ENCODE data around the gene GPC5.

Gene GPC5

DNA sequence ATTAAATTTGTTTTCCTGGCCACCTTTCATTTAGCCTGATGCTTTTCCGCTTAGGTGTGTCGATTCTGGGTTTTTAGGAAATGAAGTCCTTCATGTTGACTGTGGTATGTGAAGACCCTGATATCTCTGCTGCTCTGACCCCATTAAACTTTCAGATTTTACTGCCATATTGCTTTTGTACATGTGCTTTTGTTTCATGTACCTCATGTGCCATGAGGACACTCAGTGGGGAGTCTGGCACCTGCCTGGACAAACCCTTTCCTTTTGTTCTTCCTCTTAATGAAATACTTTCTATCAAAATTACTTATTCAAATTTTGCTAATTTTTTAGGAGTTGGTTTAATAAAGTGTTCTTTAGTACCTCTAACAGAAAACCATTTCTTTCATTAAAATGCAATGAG is 774.8 kb downstream of the GPC5 start:
- H3K27ac ChIP-seq (ENCODE audit: extremely low read depth, low read depth, low read length), result no peak overlapping the region
- TF ChIP-seq, protein P1, sequence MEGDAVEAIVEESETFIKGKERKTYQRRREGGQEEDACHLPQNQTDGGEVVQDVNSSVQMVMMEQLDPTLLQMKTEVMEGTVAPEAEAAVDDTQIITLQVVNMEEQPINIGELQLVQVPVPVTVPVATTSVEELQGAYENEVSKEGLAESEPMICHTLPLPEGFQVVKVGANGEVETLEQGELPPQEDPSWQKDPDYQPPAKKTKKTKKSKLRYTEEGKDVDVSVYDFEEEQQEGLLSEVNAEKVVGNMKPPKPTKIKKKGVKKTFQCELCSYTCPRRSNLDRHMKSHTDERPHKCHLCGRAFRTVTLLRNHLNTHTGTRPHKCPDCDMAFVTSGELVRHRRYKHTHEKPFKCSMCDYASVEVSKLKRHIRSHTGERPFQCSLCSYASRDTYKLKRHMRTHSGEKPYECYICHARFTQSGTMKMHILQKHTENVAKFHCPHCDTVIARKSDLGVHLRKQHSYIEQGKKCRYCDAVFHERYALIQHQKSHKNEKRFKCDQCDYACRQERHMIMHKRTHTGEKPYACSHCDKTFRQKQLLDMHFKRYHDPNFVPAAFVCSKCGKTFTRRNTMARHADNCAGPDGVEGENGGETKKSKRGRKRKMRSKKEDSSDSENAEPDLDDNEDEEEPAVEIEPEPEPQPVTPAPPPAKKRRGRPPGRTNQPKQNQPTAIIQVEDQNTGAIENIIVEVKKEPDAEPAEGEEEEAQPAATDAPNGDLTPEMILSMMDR (tag by site-specific recombination; IDR thresholded peaks at IDR 0.05), result no peak
- TF ChIP-seq YY2 (tag by site-specific recombination; IDR thresholded peaks at IDR 0.05), result no peak
- no peak for TF ChIP-seq ZNF19 (tag by site-specific recombination; IDR thresholded peaks at IDR 0.05; ENCODE audit: low read depth)
- TF ChIP-seq HOXD13 (CRISPR knock-in tag; IDR thresholded peaks at IDR 0.05; ENCODE audit: borderline replicate concordance), result no peak
- TF ChIP-seq REPIN1 (tag by site-specific recombination; IDR thresholded peaks at IDR 0.05; ENCODE audit: low read depth), result no peak
- TF ChIP-seq, protein P2, sequence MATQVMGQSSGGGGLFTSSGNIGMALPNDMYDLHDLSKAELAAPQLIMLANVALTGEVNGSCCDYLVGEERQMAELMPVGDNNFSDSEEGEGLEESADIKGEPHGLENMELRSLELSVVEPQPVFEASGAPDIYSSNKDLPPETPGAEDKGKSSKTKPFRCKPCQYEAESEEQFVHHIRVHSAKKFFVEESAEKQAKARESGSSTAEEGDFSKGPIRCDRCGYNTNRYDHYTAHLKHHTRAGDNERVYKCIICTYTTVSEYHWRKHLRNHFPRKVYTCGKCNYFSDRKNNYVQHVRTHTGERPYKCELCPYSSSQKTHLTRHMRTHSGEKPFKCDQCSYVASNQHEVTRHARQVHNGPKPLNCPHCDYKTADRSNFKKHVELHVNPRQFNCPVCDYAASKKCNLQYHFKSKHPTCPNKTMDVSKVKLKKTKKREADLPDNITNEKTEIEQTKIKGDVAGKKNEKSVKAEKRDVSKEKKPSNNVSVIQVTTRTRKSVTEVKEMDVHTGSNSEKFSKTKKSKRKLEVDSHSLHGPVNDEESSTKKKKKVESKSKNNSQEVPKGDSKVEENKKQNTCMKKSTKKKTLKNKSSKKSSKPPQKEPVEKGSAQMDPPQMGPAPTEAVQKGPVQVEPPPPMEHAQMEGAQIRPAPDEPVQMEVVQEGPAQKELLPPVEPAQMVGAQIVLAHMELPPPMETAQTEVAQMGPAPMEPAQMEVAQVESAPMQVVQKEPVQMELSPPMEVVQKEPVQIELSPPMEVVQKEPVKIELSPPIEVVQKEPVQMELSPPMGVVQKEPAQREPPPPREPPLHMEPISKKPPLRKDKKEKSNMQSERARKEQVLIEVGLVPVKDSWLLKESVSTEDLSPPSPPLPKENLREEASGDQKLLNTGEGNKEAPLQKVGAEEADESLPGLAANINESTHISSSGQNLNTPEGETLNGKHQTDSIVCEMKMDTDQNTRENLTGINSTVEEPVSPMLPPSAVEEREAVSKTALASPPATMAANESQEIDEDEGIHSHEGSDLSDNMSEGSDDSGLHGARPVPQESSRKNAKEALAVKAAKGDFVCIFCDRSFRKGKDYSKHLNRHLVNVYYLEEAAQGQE (tag by site-specific recombination; IDR thresholded peaks at IDR 0.05), result no peak
- TF ChIP-seq ZNF529 (tag by site-specific recombination; IDR thresholded peaks at IDR 0.05; ENCODE audit: insufficient replicate concordance), result no peak
- H3K36me3 ChIP-seq (ENCODE audit: control insufficient read depth in 2 of 2, insufficient read depth in 1 of 2, low read length in 2 of 2), result no peaks in the 10 kb centered on the region
- no peaks in the 10 kb centered on the region for H3K9me3 ChIP-seq (ENCODE audit: control insufficient read depth, insufficient read depth, low read depth, low read length)
- ChIA-PET POLR2A (no interaction called here), CTCF (no interaction called here)
- H3K4me1 ChIP-seq (ENCODE audit: control insufficient read depth, insufficient read depth, low read length), result no peaks in the 10 kb centered on the region
- H3K4me3 ChIP-seq (ENCODE audit: low read depth, low read length), result no peak overlapping the region

DNA sequence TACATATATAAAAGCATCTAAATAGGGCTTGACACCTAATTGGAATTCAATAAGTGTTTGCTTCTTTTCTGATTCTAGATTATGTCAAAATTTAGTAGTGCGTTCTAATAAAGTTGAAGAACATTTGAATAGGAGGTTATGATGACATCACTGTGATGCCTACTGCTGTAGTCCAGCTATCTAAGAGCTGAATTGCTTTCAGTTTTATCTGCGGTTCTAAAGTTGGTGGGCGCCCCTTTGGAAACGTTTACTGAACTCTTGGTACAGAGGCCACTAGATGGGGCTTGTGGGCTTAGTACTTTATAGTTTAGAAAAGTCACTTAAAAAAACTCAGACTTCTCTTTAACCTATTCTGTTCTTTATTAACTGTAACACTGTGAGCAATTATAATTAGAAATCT is 776.9 kb downstream of the GPC5 start:
- CTCF ChIA-PET, result interaction anchor here (1.9 kb wide), 1 partner anchor 10 kb away, joined by 5 read pairs; no protein-coding TSS in a partner anchor
- Histone ChIP-seq H3K4me3 (ENCODE audit: low read depth, low read length) (no peak overlapping the region), H3K4me1 (ENCODE audit: control insufficient read depth, insufficient read depth, low read length) (no peaks in the 10 kb centered on the region), H3K9me3 (ENCODE audit: control insufficient read depth, insufficient read depth, low read depth, low read length) (no peaks in the 10 kb centered on the region), H3K27ac (ENCODE audit: extremely low read depth, low read depth, low read length) (no peak overlapping the region), H3K36me3 (ENCODE audit: control insufficient read depth in 2 of 2, insufficient read depth in 1 of 2, low read length in 2 of 2) (no peaks in the 10 kb centered on the region)
- TF ChIP-seq ZNF654 (tag by site-specific recombination; IDR thresholded peaks at IDR 0.05; ENCODE audit: low read depth) (0 out of 2 replicates have a peak, but pooled peaks have one; percentile 19), TRIM28 (IDR thresholded peaks at IDR 0.05; ENCODE audit: borderline replicate concordance, low read length) (peak; percentile 33; the same call in 1 of the 2 replicates), ZNF768 (tag by site-specific recombination; IDR thresholded peaks at IDR 0.05) (no peak), SETDB1 (IDR thresholded peaks at IDR 0.05; ENCODE audit: insufficient read length, low read length) (peak; percentile 38)
- TF ChIP-seq, protein P3, sequence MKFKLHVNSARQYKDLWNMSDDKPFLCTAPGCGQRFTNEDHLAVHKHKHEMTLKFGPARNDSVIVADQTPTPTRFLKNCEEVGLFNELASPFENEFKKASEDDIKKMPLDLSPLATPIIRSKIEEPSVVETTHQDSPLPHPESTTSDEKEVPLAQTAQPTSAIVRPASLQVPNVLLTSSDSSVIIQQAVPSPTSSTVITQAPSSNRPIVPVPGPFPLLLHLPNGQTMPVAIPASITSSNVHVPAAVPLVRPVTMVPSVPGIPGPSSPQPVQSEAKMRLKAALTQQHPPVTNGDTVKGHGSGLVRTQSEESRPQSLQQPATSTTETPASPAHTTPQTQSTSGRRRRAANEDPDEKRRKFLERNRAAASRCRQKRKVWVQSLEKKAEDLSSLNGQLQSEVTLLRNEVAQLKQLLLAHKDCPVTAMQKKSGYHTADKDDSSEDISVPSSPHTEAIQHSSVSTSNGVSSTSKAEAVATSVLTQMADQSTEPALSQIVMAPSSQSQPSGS (tag by site-specific recombination; IDR thresholded peaks at IDR 0.05; ENCODE audit: low read depth), result peak; percentile 59
- TF ChIP-seq, protein P4, sequence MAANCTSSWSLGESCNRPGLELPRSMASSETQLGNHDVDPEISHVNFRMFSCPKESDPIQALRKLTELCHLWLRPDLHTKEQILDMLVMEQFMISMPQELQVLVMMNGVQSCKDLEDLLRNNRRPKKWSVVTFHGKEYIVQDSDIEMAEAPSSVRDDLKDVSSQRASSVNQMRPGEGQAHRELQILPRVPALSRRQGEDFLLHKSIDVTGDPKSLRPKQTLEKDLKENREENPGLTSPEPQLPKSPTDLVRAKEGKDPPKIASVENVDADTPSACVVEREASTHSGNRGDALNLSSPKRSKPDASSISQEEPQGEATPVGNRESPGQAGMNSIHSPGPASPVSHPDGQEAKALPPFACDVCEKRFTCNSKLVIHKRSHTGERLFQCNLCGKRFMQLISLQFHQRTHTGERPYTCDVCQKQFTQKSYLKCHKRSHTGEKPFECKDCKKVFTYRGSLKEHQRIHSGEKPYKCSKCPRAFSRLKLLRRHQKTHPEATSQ (tag by site-specific recombination; IDR thresholded peaks at IDR 0.05), result no peak
- POLR2A ChIA-PET, result no interaction called here

DNA sequence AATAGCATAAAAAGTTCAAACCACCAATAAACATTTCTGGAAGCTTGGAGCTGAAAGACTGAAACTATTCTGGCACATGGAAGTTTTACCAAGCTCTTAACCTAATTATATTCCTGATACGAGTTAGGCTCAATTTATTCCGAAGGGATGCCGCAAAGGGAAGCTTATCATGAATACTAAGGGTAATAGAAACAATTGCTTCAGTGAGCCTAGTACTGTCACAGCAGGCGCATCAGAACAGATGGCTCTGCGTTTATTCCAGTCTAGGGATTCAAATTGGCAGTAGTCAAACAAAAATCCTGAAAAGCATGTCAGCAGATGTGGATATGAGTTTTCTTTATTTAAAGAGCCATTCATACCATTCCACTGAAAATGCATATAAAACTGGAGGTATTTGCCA is 779.5 kb downstream of the GPC5 start:
- CTCF ChIA-PET, result interaction anchor here (1.3 kb wide), 1 partner anchor 10 kb away, joined by 4 read pairs; no protein-coding TSS in a partner anchor
- H3K27ac ChIP-seq (ENCODE audit: extremely low read depth, low read depth, low read length), result no peak overlapping the region
- H3K4me1 ChIP-seq (ENCODE audit: control insufficient read depth, insufficient read depth, low read length), result no peaks in the 10 kb centered on the region
- no peaks in the 10 kb centered on the region for H3K9me3 ChIP-seq (ENCODE audit: control insufficient read depth, insufficient read depth, low read depth, low read length)
- POLR2A ChIA-PET, result no interaction called here
- H3K4me3 ChIP-seq (ENCODE audit: low read depth, low read length), result no peak overlapping the region
- no peaks in the 10 kb centered on the region for H3K36me3 ChIP-seq (ENCODE audit: control insufficient read depth in 2 of 2, insufficient read depth in 1 of 2, low read length in 2 of 2)
- TF ChIP-seq SP7 (tag by site-specific recombination; IDR thresholded peaks at IDR 0.05), result no peak
- TF ChIP-seq, protein P5, sequence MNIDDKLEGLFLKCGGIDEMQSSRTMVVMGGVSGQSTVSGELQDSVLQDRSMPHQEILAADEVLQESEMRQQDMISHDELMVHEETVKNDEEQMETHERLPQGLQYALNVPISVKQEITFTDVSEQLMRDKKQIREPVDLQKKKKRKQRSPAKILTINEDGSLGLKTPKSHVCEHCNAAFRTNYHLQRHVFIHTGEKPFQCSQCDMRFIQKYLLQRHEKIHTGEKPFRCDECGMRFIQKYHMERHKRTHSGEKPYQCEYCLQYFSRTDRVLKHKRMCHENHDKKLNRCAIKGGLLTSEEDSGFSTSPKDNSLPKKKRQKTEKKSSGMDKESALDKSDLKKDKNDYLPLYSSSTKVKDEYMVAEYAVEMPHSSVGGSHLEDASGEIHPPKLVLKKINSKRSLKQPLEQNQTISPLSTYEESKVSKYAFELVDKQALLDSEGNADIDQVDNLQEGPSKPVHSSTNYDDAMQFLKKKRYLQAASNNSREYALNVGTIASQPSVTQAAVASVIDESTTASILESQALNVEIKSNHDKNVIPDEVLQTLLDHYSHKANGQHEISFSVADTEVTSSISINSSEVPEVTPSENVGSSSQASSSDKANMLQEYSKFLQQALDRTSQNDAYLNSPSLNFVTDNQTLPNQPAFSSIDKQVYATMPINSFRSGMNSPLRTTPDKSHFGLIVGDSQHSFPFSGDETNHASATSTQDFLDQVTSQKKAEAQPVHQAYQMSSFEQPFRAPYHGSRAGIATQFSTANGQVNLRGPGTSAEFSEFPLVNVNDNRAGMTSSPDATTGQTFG (tag by site-specific recombination; IDR thresholded peaks at IDR 0.05; ENCODE audit: borderline replicate concordance), result no peak
- TF ChIP-seq ZNF223 (tag by site-specific recombination; IDR thresholded peaks at IDR 0.05), result no peak
- TF ChIP-seq ZNF350 (tag by site-specific recombination; IDR thresholded peaks at IDR 0.05), result no peak
- no peak for TF ChIP-seq ZNF623 (tag by site-specific recombination; IDR thresholded peaks at IDR 0.05)
- no peak for TF ChIP-seq ZNF221 (tag by site-specific recombination; IDR thresholded peaks at IDR 0.05; ENCODE audit: borderline replicate concordance)
- TF ChIP-seq ZNF426 (tag by site-specific recombination; IDR thresholded peaks at IDR 0.05), result no peak
- no peak for TF ChIP-seq SCRT2 (tag by site-specific recombination; IDR thresholded peaks at IDR 0.05)
- TF ChIP-seq ZNF561 (tag by site-specific recombination; IDR thresholded peaks at IDR 0.05; ENCODE audit: borderline replicate concordance), result no peak

Measured in HEK293 (cell line).